ENCODE results near the gene HOXA5.

The HOXA5 gene

GRCh38 chr7:27151931-27152815 lies 8.7 kb upstream of the HOXA5 start, which contains the start of gene HOXA3:
Gene HOXA3 (minus strand): TSS chr7:27152583. CDS start chr7:27110640, 41,943 bp downstream.
- peak; percentile 79 for DNase-seq (ENCODE audit: low read depth, low spot score)
- no peak for TF ChIP-seq CTCF (IDR thresholded peaks at IDR 0.05; ENCODE audit: low read depth, low read length)
- peak within 1 kb of the TSS; percentile 69 for H3K4me3 ChIP-seq (ENCODE audit: low read depth, low read length)
- in situ Hi-C loops (cut with HindIII; ENCODE audit: low sequenced_read_pairs), result loop anchor here (25.0 kb wide), 1 partner anchor 765 kb away; no protein-coding TSS in a partner anchor

- peak overlapping the region; percentile 69 for H3K4me3 ChIP-seq (ENCODE audit: low read depth, low read length)
- DNase-seq (ENCODE audit: low read depth, low spot score), result no peak
- TF ChIP-seq CTCF (IDR thresholded peaks at IDR 0.05; ENCODE audit: low read depth, low read length), result no peak
- in situ Hi-C loops (cut with HindIII; ENCODE audit: low sequenced_read_pairs), result loop anchor here (25.0 kb wide), 1 partner anchor 764 kb away; no protein-coding TSS in a partner anchor
These were observed 8.0 kb upstream of the HOXA5 start for GRCh38 chr7:27151341-27151930.

GRCh38 chr7:27150568-27151340 lies 7.3 kb upstream of the HOXA5 start:
- in situ Hi-C loops (cut with HindIII; ENCODE audit: low sequenced_read_pairs), result loop anchor here (25.0 kb wide), 1 partner anchor 763 kb away; no protein-coding TSS in a partner anchor
- H3K4me3 ChIP-seq (ENCODE audit: low read depth, low read length), result peak overlapping the region; percentile 69

GRCh38 chr7:27149842-27150567 lies 6.5 kb upstream of the HOXA5 start:
- H3K4me3 ChIP-seq (ENCODE audit: low read depth, low read length), result peak overlapping the region; percentile 69
- in situ Hi-C loops (cut with HindIII; ENCODE audit: low sequenced_read_pairs), result loop anchor here (25.0 kb wide), 1 partner anchor 763 kb away; no protein-coding TSS in a partner anchor
- DNase-seq (ENCODE audit: low read depth, low spot score), result no peak
- TF ChIP-seq CTCF (IDR thresholded peaks at IDR 0.05; ENCODE audit: low read depth, low read length), result no peak

More at GRCh38 chr7:27150568-27151340, 7.3 kb upstream of the HOXA5 start:
- peak; percentile 70 for TF ChIP-seq CTCF (IDR thresholded peaks at IDR 0.05; ENCODE audit: low read depth, low read length)
- peak; percentile 88 for DNase-seq (ENCODE audit: low read depth, low spot score)

GRCh38 chr7:27148756-27149641 lies 5.5 kb upstream of the HOXA5 start:
- H3K4me3 ChIP-seq (ENCODE audit: low read depth, low read length), result peak overlapping the region; percentile 69
- no peak for TF ChIP-seq CTCF (IDR thresholded peaks at IDR 0.05; ENCODE audit: low read depth, low read length)
- DNase-seq (ENCODE audit: low read depth, low spot score), result no peak
- in situ Hi-C loops (cut with HindIII; ENCODE audit: low sequenced_read_pairs), result no loop called here

Measured in astrocyte of the spinal cord (primary cell).